ENCODE measurements around the gene THSD4.

Gene THSD4

DNA sequence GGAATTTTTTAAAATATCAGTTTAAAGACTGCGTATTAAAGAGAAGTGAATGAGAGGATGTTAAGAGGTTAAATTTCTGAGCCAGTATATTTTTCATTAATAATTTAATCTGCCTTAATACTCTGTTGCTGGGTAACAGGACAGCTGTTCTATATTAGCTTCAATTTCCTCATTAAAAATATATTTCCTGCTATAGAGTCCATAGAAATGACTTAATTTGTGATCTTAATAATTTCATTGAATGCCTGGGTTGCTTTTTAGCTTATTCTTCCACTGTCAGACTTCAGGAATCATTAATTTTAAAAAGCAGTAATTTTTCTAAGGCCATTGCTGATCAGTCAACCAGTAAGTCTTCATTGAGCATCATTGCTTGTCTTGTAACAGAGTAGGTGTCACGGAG is 129.0 kb downstream of the THSD4 start:
- H3K36me3 ChIP-seq (ENCODE audit: control insufficient read depth, low read length) = no peaks in the 10 kb centered on the region
- no peaks in the 10 kb centered on the region for H3K79me2 ChIP-seq (ENCODE audit: control insufficient read depth, low read length)
- no peaks in the 10 kb centered on the region for H3K4me1 ChIP-seq (ENCODE audit: control insufficient read depth, low read length)
- TF ChIP-seq, protein P1, sequence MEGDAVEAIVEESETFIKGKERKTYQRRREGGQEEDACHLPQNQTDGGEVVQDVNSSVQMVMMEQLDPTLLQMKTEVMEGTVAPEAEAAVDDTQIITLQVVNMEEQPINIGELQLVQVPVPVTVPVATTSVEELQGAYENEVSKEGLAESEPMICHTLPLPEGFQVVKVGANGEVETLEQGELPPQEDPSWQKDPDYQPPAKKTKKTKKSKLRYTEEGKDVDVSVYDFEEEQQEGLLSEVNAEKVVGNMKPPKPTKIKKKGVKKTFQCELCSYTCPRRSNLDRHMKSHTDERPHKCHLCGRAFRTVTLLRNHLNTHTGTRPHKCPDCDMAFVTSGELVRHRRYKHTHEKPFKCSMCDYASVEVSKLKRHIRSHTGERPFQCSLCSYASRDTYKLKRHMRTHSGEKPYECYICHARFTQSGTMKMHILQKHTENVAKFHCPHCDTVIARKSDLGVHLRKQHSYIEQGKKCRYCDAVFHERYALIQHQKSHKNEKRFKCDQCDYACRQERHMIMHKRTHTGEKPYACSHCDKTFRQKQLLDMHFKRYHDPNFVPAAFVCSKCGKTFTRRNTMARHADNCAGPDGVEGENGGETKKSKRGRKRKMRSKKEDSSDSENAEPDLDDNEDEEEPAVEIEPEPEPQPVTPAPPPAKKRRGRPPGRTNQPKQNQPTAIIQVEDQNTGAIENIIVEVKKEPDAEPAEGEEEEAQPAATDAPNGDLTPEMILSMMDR (IDR thresholded peaks at IDR 0.05; ENCODE audit: low read depth, low read length, poor library complexity, severe bottlenecking) = no peak
- TF ChIP-seq EZH2phosphoT487 (IDR thresholded peaks at IDR 0.05; ENCODE audit: borderline replicate concordance, low read length) = no peak
- no peaks in the 10 kb centered on the region for H3F3A ChIP-seq (ENCODE audit: control insufficient read depth, insufficient read depth)
- H3K4me2 ChIP-seq (ENCODE audit: low read length) = no peak overlapping the region
- H3K4me3 ChIP-seq (ENCODE audit: low read length) = no peak overlapping the region
- H3K9me3 ChIP-seq (ENCODE audit: control insufficient read depth, insufficient read depth, low read length) = no peaks in the 10 kb centered on the region
- no peaks in the 10 kb centered on the region for H3K27me3 ChIP-seq (ENCODE audit: control insufficient read depth, low read length)
- no peak overlapping the region for H3K27ac ChIP-seq (ENCODE audit: low read depth, low read length)
- no peaks in the 10 kb centered on the region for H3K9me2 ChIP-seq (replicated peaks; ENCODE audit: control insufficient read depth, low read length)
- H4K20me1 ChIP-seq (ENCODE audit: control insufficient read depth, insufficient read depth, low read depth, low read length) = no peaks in the 10 kb centered on the region

DNA sequence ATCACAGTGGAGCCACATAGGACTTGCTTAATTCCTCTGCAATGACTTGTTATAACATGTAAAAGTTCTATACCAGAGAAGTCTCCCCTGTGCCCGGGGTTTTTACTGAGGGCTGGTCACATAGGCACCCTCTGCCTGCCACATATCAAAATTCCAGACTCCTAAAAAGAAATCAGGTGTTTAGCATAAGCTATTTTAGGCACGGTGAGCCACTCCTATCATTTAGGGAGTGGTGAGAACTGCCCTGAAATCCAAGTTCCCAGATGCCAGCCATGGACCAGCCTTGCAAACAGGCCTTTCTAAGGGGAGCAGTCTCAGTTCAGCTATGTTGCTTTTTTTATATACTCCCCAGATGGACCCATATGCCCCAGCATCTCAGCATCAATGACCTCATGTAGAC is 130.3 kb downstream of the THSD4 start:
- Histone ChIP-seq H3K27me3 (ENCODE audit: control insufficient read depth, low read length) (no peaks in the 10 kb centered on the region), H3K4me3 (ENCODE audit: low read length) (no peak overlapping the region), H3K4me2 (ENCODE audit: low read length) (no peak overlapping the region), H3K4me1 (ENCODE audit: control insufficient read depth, low read length) (no peaks in the 10 kb centered on the region), H3F3A (ENCODE audit: control insufficient read depth, insufficient read depth) (no peaks in the 10 kb centered on the region), H3K27ac (ENCODE audit: low read depth, low read length) (no peak overlapping the region), H3K79me2 (ENCODE audit: control insufficient read depth, low read length) (no peaks in the 10 kb centered on the region), H3K9me3 (ENCODE audit: control insufficient read depth, insufficient read depth, low read length) (no peaks in the 10 kb centered on the region), H3K36me3 (ENCODE audit: control insufficient read depth, low read length) (no peaks in the 10 kb centered on the region), H3K9me2 (replicated peaks; ENCODE audit: control insufficient read depth, low read length) (no peaks in the 10 kb centered on the region), H4K20me1 (ENCODE audit: control insufficient read depth, insufficient read depth, low read depth, low read length) (no peaks in the 10 kb centered on the region)
- TF ChIP-seq, protein P1 (IDR thresholded peaks at IDR 0.05; ENCODE audit: low read depth, low read length, poor library complexity, severe bottlenecking) = no peak
- TF ChIP-seq EZH2phosphoT487 (IDR thresholded peaks at IDR 0.05; ENCODE audit: borderline replicate concordance, low read length) = no peak

DNA sequence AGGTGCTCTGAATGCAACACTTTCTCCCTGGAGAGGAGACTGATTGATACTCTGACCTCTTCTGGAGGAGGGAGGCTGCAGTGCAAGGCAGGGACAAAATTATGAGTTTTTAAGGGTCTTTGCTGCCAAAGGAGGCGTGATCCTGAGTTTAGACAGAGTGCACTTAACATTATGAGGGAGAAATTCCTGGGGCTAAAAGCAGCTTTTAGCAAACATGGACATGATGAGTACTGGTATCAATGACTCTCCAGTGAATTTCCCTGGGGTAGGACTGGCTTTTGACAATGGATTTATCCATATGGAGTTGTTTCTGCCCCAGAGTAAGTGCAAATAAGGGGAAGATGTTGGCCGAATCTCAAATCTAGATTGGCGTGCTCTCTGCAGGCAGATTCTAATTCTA is 133.1 kb downstream of the THSD4 start:
- Histone ChIP-seq H3K4me3 (ENCODE audit: low read length) (no peak overlapping the region), H3K27ac (ENCODE audit: low read depth, low read length) (no peak overlapping the region), H3K9me2 (replicated peaks; ENCODE audit: control insufficient read depth, low read length) (no peaks in the 10 kb centered on the region), H3K79me2 (ENCODE audit: control insufficient read depth, low read length) (no peaks in the 10 kb centered on the region), H3F3A (ENCODE audit: control insufficient read depth, insufficient read depth) (no peaks in the 10 kb centered on the region), H3K4me1 (ENCODE audit: control insufficient read depth, low read length) (no peaks in the 10 kb centered on the region), H3K9me3 (ENCODE audit: control insufficient read depth, insufficient read depth, low read length) (no peaks in the 10 kb centered on the region), H4K20me1 (ENCODE audit: control insufficient read depth, insufficient read depth, low read depth, low read length) (no peaks in the 10 kb centered on the region), H3K27me3 (ENCODE audit: control insufficient read depth, low read length) (no peaks in the 10 kb centered on the region), H3K36me3 (ENCODE audit: control insufficient read depth, low read length) (no peaks in the 10 kb centered on the region), H3K4me2 (ENCODE audit: low read length) (no peak overlapping the region)
- TF ChIP-seq, protein P1 (IDR thresholded peaks at IDR 0.05; ENCODE audit: low read depth, low read length, poor library complexity, severe bottlenecking) = no peak
- no peak for TF ChIP-seq EZH2phosphoT487 (IDR thresholded peaks at IDR 0.05; ENCODE audit: borderline replicate concordance, low read length)

DNA sequence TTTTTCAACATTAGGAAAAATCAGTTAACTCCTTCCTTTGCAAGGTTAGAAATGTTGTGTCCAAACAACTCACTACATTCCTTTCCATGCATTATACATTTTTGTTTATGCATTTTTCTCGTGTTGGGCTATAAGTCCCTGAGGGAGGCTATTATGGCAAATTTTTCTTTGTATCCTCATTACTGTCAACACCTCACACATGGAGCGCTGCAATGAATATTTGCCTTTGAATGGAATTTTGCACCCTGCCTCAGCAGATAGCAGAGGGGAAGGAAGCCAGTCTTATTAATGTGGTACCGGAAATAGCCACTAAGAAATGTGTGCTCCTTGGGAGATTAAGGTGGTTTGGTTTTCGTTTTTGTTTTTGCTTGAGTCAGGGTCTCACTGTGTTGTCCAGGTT is 134.7 kb downstream of the THSD4 start:
- Histone ChIP-seq H3F3A (ENCODE audit: control insufficient read depth, insufficient read depth) (no peaks in the 10 kb centered on the region), H4K20me1 (ENCODE audit: control insufficient read depth, insufficient read depth, low read depth, low read length) (no peaks in the 10 kb centered on the region), H3K4me3 (ENCODE audit: low read length) (no peak overlapping the region), H3K27me3 (ENCODE audit: control insufficient read depth, low read length) (no peaks in the 10 kb centered on the region), H3K4me2 (ENCODE audit: low read length) (no peak overlapping the region), H3K27ac (ENCODE audit: low read depth, low read length) (no peak overlapping the region), H3K4me1 (ENCODE audit: control insufficient read depth, low read length) (no peaks in the 10 kb centered on the region), H3K9me2 (replicated peaks; ENCODE audit: control insufficient read depth, low read length) (no peaks in the 10 kb centered on the region), H3K9me3 (ENCODE audit: control insufficient read depth, insufficient read depth, low read length) (no peaks in the 10 kb centered on the region), H3K36me3 (ENCODE audit: control insufficient read depth, low read length) (no peaks in the 10 kb centered on the region), H3K79me2 (ENCODE audit: control insufficient read depth, low read length) (no peaks in the 10 kb centered on the region)
- no peak for TF ChIP-seq EZH2phosphoT487 (IDR thresholded peaks at IDR 0.05; ENCODE audit: borderline replicate concordance, low read length)
- TF ChIP-seq, protein P1 (IDR thresholded peaks at IDR 0.05; ENCODE audit: low read depth, low read length, poor library complexity, severe bottlenecking) = no peak
